Left lobe of liver (tissue), 2 donors: ENCODE results near the gene TTLL10. TPM values are rescaled to one million over a fixed set of nuclear protein-coding genes. Genes with fewer than 3 reads are reported as not detected.
"Not testable (repeated sequence)": the region's sequence is repeated elsewhere in the genome, so short reads cannot be mapped to it uniquely, and the experiment has no call there.

Source experiments
- ATAC-seq: fragments of 200-7000 bp; cut with Tn5 transposase; one replicate; pipeline ENCODE4 v1.9.1; 2020; ENCODE audit warnings: mild to moderate bottlenecking, moderate library complexity
- DNase-seq: peaks from one replicate; pipeline ENCODE4 v3.0.0-alpha.2; 2020; ENCODE audit warnings: low spot score
- total RNA-seq: library from RNA; stranded (reverse); gene quantifications from one replicate; pipeline ENCODE4 v1.2.1, GENCODE V29; 2021
- donor health status: DM: no; HTN: no; CAD: no; lungs with moderate emphysema.
- donor health status: DM: no; HTN: yes; CAD: no.

Gene TTLL10
- total RNA-seq, 1 donor from 2014 or later, result not detected

- DNase-seq (no peak), ATAC-seq (no peak)
These were observed 33.0 kb upstream of the TTLL10 start for GRCh38 chr1:1140673-1141072.

- no peak for ATAC-seq
- no peak for DNase-seq
These were observed 32.3 kb upstream of the TTLL10 start for GRCh38 chr1:1141244-1141910.

GRCh38 chr1:1141911-1142250, 31.8 kb upstream of the TTLL10 start:
- ATAC-seq (no peak), DNase-seq (no peak)

GRCh38 chr1:1142352-1142751, 31.3 kb upstream of the TTLL10 start:
- DNase-seq, ATAC-seq: not testable (repeated sequence)

- DNase-seq (no peak), ATAC-seq (no peak)
These were observed 30.8 kb upstream of the TTLL10 start for GRCh38 chr1:1142844-1143243.

GRCh38 chr1:1143636-1144035, 30.0 kb upstream of the TTLL10 start:
- ATAC-seq, result no peak
- no peak for DNase-seq

- DNase-seq, result no peak
- ATAC-seq, result peak; percentile 9
These were observed 29.4 kb upstream of the TTLL10 start for GRCh38 chr1:1144122-1144842.

- ATAC-seq (no peak), DNase-seq (no peak)
These were observed 28.7 kb upstream of the TTLL10 start for GRCh38 chr1:1144843-1145546.

GRCh38 chr1:1145547-1145914, 28.1 kb upstream of the TTLL10 start:
- DNase-seq (no peak), ATAC-seq (no peak)

- ATAC-seq, result no peak
- no peak for DNase-seq
These were observed 27.7 kb upstream of the TTLL10 start for GRCh38 chr1:1146026-1146425.

GRCh38 chr1:1146596-1146995, 27.1 kb upstream of the TTLL10 start:
- ATAC-seq, result no peak
- DNase-seq, result no peak

GRCh38 chr1:1148061-1148460, 25.6 kb upstream of the TTLL10 start:
- no peak for ATAC-seq
- DNase-seq, result no peak

- DNase-seq, result no peak
- ATAC-seq, result no peak
These were observed 25.1 kb upstream of the TTLL10 start for GRCh38 chr1:1148569-1148968.

GRCh38 chr1:1149416-1149815, 24.3 kb upstream of the TTLL10 start:
- DNase-seq (no peak), ATAC-seq (no peak)

- ATAC-seq, result no peak
- no peak for DNase-seq
These were observed 23.6 kb upstream of the TTLL10 start for GRCh38 chr1:1150100-1150499.

- DNase-seq, result no peak
- ATAC-seq, result no peak
These were observed 22.4 kb upstream of the TTLL10 start for GRCh38 chr1:1151306-1151705.

- not testable (repeated sequence) for ATAC-seq, DNase-seq
These were observed 21.2 kb upstream of the TTLL10 start for GRCh38 chr1:1152431-1152830.

- not testable (repeated sequence) for DNase-seq, ATAC-seq
These were observed 20.5 kb upstream of the TTLL10 start for GRCh38 chr1:1153215-1153614.

GRCh38 chr1:1153874-1154273, 19.8 kb upstream of the TTLL10 start:
- ATAC-seq (peak; percentile 76), DNase-seq (peak; percentile 62)

GRCh38 chr1:1155258-1155657, 18.4 kb upstream of the TTLL10 start:
- no peak for DNase-seq

GRCh38 chr1:1156140-1157032, 17.3 kb upstream of the TTLL10 start:
- no peak for DNase-seq
- ATAC-seq, result no peak

More at GRCh38 chr1:1155258-1155657, 18.4 kb upstream of the TTLL10 start:
- no peak for ATAC-seq
